Ovary (tissue), 3 donors: ENCODE results near the gene CYB561A3.

Experiments used
- CTCF ChIP-seq, 3 donors: fragments of 450-650 bp in 2 of 3; fragments of 200-600 bp in 1 of 3; IDR thresholded peaks; one replicate each; pipeline versions ENCODE4 v1.5.1 to v1.8.0; 2016 to 2022; ENCODE audit warnings: antibody characterized with exemption in 3 of 3, mild to moderate bottlenecking in 1 of 3
- EP300 ChIP-seq: sonication (generic); formaldehyde crosslinking; IDR thresholded peaks from one replicate; pipeline ENCODE4 v1.6.1; 2017; ENCODE audit warnings: antibody characterized with exemption
- POLR2A ChIP-seq: fragments of 450-650 bp; IDR thresholded peaks from one replicate; pipeline ENCODE4 v1.6.1; 2017; ENCODE audit warnings: antibody characterized with exemption, mild to moderate bottlenecking, moderate library complexity
- donor health status: DM: no; HTN: no; CAD: no.

GRCh38 chr11:61401573-61401972 lies 39.9 kb upstream of the CYB561A3 start:
- TF ChIP-seq CTCF (IDR thresholded peaks at IDR 0.05) = no peak
- no peak for TF ChIP-seq POLR2A
- TF ChIP-seq EP300 = no peak
